LHCN-M2 (cell line): ENCODE measurements around the gene GSE1. TPM values are rescaled to one million over a fixed set of nuclear protein-coding genes. Genes with fewer than 3 reads are reported as not detected.

Experiments used
- DNase-seq: peaks from one replicate; pipeline ENCODE4 v3.0.0-alpha.2; 2012; ENCODE audit warnings: low read depth
- total RNA-seq: library from RNA; depleted of rRNA; stranded (reverse); fragments of >200 nt; gene quantifications from 2 replicates; pipeline ENCODE4 v1.2.3, GENCODE V29; 2014

GSE1 gene
- total RNA-seq, 1 experiment from 2014 or later = 10.9 TPM

DNA sequence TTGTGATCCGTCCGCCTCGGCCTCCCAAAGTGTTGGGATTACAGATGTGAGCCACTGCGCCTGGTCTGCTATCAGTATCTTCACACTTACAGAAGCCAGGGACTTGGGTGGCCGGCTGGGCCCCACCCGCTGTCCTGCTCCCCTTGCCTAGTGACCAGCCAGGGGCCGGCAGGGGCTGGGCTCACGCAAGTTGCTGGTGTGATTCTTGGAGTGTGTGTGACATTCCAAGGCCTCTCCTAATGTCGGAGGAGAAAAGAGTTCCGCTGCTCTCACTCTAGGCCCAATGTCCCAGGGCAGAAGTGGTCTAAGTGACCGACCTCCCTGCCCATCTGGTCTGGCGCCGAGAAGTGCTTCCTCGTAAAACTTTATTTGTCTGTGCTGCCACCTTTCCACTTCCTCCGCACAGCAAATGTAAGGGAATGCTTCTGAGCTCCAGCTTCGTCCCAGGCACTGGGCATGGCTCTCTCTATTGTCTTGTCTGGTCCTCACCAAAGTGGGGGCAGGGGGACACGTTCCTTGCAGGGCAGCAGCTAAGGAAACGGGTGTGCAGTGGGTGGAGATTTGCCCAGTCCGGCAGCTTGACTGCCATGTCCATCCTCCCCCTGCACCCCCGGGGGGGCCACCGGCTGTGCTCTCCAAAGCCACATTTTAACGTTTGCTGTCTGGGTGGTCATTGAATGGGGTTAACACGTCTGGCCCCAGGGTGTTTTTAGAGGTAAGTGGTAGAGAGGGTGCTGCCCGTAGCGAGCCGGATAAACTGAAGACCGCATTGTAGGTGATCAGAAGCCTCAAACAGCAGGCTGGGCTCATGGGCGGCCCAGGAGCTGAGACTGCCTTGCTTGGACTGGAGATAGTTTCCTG is 7.8 kb upstream of the GSE1 start:
- no peak for DNase-seq

DNA sequence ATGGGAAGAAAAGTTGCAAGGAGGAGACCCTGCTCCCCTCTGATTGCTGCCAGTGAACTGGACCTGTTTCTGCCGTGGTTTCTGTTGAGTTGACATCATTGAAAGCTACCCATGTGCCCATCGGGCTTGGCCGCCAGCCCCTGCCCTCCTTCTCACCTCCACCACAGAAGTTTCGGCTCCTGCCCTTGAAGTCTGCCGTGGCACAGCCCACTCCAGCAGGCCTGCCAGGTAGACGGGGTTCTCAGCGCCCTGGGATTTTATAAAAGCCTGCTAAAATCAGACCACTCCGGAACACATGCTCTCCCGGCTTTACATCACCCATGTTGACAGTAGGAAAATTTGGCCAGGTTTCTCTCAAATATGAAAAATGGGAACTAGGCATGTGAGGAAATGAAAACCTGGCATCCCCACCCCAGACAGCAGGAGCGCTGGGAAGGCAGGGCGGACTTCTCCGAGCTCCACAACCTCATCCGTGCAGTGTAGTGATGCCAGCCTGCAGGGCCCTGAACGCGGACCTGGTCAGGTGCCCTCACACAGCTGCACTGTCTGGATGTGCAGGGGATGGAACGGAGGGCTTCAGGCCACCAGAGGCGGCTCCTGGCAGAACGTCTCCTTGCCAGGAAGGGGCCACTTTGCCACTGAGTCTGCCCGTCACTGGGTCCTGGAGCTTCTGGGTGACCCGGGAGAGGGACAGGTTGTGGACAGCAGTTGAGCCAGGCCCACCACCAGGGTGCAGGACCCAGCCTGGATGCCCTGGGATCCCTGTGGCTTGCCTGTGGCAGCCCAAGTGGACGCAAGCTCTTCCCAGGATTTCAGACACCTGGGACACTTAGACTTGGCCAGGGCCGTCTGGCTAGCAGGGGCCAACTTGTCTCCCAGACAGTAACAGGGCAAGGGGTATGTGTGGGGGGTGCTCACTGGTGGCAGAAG is 6.9 kb upstream of the GSE1 start:
- DNase-seq = no peak

DNA sequence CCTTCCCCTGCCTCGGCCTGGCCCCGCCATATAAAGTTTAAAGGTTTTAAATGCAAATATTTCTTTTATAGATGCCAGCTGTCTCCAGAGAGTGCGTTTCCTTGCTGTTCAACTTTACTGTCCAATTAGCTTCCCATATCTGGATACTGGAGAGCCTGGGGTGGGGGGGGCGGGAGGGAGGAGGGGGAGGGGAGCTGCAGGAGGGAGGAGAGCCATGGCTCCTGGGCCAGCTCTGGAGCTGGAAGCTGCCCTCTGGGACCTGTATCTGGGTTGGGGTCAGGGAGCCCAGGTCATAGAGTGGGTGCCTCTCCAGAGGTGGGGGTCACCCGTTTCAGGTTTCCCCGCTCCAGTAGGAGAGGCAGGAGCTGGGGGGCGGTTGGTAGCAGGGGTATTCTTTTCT is 6.2 kb upstream of the GSE1 start:
- DNase-seq = no peak

DNA sequence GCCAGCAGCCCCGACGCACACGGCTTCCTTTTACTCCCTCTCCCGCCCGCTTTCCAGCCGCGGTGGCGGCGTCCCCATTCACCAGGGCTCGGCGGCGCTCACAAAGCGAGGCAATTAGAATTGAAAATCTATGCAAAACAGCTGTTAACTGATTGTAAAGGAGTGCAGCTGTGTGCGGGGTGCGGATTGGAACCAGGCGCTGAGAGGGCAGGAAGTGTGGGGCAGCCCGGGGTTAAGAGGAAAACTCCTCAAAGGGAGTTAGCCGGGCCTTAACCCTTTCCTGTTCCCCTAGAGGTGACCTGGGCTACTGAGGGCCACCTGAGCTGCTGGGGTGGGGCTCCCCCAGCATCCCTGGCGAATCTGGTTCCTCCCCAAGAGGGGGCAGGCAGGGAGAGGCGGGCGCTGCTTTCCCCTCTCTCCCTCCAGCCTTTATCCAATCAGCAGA is 5.8 kb upstream of the GSE1 start:
- no peak for DNase-seq

DNA sequence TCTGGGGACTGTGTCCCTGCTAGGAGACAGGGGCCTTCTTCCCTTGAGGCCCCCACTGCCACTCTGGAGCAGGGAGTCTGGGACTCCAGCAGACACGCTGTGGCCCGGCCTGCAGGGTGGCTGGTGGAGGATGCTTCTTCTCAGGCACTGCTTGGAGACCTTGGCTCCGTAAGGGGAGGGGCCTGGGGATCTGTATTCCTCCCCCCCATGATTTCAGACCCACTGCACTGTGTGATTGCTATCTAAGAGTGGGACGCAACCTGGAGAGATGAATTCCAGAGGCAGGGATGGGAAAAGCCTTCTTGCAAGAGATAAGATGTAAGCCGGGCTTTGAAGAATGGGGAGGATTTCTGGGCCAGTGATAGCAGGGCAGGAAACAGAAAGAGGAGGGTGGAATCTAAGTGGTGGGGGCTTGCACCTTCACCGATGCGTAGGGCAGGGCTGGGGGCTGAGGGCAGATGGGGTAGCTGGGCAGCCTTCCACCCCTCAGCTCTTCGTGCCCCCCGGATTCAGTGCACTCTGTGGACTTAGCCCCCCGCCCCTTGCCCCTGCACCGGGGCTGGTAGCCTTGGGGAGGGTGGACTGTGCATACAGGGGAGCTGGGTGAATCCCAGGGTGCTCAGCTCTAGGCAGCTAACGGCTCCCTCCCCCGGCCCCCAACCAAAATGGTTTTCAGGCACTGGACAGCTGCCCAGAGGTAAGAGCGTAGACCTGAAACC is 5.2 kb upstream of the GSE1 start:
- DNase-seq = no peak

DNA sequence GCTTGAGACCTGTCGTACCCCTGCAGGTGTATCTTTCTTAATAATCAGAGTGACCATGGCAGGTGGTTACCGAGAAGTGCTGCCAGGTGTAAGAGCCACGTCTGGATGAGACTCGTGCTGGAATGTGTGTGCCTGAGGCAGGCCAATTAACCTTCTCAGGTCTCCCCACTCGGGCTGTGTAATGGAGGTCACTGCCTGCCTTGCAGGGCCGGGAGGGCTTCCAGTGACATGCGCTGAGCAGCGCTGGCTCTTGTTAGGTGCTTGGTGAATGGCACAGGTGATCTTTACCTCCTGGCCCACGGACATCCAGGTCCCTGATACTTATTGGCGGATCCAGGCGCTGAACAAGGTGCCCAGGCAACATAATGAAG is 4.6 kb upstream of the GSE1 start:
- no peak for DNase-seq

DNA sequence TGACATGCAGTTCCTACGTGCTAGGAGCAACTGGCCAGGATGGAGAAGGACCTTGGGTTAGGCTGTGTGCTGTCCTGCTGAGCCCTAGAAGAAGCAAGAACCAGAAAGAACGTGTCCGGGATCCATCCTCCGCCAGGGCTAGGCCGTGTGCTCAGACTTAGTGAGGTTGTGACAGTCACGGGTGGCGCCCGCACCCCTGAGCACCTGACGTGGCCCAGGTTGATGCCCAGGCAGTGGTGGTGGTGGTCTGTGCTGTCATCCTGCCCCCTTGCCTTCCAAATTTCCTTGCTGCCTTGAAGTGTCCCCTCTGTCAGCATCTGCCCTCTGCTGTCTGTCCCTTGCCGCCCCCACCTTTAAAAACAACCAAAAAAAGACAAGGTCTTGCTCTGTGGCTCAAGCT is 4.2 kb upstream of the GSE1 start:
- no peak for DNase-seq

DNA sequence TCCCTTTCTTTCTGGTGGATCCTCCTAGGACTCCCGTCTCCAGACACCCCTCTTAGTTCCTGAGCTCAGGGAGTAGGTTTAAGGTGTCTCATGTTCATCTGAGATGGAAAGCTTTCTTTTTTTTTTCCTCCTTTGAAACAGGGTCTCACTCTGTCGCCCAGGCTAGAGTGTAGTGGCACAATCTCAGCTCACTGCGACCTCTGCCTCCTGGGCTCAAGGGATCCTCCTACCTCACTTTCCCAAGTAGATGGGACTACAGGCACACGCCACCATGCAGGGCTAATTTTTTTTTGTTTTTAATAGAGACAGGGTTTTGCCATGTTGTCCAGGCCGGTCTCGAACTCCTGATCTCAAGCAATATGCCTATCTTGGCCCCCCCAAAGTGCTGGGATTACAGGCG is 3.6 kb upstream of the GSE1 start:
- no peak for DNase-seq

DNA sequence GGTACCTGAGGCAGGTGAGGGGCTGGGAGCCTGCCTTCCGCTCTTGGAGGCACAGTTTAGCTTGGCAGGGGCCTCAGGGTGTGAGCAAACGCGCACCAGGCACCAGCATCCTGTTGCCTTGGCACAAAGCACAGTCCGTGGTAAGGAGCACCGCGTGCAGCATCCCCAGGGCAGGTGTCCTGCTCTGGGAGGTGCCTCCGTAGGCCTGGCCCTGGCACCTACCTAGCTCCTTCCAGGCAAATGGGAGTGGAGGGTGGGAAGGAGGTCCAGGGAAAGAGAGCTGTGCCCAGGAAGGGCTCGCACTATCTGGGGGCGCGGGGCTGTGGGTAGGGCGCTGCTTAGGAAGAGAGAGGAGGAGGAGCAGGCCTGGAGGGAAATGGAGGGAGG is 3.1 kb upstream of the GSE1 start:
- DNase-seq = no peak

DNA sequence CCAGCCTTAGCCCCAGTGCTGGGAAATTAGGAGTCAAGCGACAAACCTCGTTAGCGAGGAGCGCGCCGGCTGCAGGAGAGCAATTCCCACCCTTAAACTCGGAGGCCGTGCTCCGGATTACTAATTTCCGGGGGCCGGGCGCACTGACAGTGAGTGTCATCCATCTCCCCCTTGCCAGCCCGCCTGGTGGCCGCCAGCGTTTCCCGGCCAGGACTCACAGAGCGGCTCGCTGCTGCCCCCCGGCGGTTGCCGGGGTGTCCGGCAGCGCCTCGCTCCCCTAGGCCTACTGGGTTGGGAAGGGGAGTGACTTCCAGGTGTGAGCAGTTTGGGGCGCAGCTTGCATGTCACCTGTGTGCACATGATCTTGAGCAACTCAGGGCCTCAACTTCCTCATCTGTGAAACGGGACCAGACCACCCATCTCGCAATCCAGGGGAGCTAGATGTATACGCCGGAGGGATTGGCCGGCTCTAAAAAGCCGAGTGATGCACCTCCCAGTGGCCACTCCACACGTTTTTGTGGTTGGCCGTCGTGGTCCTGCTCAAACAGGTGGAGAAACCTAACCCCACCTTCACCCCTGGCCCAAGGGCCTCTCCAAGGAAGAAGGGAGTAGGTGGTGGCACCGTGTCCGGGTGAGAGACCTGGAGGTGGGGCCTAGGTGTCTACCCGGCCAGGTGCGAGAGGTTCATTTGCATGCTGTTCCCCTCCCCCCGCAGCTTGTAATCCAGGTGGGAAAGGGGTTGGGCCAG is 2.5 kb upstream of the GSE1 start:
- DNase-seq = peak; percentile 76

DNA sequence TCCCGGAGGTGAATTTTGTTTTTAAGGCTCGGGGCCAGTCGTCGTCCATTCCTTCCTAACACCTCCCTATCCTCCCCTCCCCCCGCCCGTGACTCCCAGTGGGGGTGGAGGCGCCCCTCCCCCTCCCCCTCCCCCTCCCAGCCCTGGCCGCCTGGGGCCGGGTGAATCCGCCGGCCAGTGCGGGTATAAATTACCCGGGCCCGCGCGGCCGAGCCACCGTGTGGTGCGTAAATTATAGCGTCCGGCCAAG is 2.0 kb upstream of the GSE1 start:
- peak; percentile 25 for DNase-seq

DNA sequence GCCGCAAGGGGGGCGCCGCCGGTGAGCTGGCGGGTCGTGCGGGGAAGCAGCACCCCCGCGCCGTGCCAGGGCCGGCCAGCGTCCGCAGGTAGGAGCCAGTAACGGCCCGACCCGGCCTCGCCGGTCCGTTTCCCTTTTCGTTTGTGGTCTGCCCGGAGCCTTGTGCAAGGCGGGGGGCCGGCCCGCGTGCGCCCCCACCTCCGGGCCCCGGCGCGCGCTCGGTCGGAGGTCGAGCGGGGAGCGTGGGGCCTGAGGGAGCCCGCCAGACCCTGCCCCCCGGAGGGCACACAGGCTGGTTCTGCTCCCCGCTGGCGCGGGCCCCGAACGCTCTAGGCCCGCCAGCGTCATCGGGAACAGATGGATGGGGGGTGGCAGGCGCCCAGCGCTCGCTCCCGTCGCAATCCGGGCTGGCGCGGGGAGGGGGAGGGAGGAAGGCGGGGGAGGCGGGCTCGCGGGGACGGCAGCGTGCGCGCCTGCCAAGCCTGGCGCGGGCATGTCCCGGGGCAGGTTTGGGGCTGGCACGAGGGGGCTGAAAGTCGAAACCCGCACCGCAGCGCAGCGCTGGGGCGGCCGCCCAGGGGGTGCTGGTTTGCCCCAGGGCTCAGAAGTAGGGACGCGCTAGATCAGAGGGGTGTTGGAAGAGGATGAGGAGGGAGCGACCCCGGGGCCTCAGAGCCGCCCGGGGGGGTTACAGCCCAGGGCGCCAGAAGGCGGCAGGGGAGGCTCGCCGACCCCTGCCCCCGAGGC is 1.5 kb upstream of the GSE1 start:
- peak; percentile 83 for DNase-seq

DNA sequence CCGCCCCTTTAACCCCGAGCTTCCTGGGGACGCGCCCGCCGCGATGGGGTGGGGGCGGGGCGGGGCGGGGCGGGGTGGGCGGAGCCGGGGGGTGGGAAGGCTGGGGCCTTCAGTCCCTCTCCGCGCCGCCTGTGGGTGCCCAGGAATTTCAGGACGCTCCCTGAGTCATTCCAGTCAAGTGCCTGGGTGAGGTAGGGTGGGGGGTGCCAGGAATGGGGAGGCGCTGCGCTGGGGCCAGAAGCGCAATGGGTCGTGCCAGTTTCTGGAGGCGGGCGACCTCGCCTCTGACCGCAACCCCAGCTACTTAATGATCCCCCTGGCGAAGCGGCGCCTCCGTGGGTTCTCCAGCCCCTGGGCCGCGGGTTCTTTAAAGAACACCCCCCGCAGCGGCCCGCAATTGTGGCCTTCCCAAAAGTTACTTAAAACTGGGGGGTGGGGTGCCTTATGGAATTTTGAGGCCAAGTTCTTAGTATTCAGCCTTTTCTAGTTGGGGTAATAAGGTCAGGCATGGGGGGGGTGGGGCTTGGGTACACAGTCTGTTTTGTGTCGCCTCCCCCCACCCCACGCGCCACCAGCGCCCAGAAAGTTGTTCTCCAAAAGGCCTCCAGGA is 826 bp upstream of the GSE1 start:
- peak; percentile 90 for DNase-seq

DNA sequence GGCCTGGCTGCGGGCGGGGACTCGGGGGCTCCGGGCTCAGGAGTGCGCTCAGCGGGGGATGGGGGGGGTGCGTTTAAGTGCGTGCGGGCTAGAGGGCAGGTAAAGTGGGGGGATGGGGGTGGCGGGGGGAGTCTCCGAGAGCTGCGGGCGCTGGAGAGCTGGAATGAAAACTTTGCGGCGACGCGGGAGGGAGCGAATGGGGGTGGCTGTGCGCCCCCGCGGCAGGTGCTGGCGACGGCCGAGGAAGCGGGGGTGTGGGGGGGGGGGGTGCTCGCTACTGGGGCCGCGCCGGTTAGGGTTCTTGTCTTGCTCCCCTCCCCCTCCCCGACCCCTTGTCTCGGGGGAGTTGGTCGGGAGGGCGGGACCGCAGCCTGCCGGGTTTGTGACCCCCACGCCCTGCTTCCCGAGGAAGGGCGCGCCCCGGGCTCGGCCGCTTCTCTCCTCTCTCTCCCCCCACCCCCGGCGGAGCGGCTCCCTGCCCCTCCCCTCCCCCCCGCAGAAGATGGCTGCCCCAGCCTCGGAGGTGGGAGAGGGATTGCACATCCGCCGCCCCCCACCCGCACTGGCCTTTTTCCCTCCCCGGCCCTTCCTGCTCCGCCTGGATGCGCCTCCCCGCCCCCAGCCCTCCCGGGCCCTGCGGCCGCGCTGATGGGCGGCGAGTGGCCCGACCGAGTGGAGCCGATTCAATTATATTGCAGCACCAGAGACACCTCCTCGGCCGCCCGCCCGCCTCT is 649 bp downstream of the GSE1 start:
- no peak for DNase-seq

DNA sequence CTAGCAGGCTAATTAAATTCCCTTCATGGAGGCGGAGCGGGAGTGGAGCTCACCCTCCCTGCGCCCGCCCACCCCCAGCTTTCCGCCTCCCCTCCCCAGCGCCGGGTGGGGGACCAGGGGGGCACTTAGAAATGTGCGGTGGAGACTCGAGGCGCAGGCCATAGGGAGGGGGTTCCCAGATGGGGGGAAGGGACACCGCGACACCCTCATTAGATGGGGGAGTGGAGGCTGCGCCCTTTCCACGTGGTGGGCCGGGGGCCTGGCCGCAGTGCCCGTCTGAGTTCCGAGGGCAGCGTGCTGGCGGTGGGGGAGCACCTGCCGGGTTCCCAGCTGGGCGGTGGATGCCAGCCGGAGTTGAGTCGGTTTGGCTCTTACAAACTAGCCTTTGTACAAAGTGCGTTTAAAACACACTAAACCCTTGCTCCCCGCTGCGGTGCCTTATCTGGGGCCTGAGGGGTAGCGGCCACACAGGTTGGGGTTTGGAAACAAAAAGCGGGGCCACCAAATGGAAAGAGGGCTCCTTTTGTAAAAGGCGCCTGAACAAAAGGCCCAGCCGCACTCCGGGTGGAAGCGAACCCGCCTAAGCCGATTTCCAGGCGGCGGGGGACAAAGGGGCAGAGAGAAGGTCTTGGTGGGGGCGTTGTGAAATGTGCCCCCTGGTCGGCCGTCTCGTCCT is 1.4 kb downstream of the GSE1 start:
- no peak for DNase-seq

DNA sequence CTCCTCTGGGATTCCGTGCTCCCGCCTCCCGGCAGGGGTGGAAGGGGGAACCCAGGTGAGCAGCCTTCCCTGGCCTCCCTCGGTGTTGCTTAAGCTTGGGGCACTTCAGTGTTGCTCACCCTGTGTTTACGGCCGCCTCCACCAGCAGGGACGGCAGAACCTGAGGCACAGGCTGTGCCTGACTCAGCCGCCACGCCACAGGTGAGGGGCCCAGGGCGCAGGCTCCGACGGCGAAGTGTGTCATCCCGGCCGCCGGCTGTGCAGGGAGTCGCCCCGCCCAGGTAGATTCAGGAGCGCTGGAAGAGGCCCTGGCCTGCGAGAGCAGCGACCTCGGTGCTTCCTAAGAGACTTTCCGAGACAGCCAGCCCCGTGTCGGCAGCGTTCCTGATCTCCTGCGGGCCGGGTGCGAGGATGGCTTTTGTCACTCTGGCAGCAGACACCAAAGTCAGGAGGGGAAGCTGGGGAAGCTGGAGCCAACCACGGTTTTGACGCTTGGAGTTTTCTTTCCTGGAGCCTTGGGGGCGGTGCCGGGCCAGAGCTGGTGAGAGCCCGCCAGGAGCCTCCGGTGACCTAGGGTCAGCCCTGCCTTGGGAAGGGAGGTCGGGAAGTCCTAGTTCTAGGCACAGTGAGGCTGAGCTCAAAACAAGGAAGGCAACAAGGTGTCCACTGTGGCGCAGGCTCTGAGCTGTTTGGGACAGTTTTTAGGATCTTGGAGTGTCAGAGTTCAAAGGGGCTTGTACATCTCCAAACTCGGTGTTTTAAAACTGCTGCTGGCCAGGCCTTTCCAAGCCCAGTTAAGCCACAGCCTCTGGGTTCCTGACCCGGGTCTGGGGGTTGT is 2.1 kb downstream of the GSE1 start:
- no peak for DNase-seq

DNA sequence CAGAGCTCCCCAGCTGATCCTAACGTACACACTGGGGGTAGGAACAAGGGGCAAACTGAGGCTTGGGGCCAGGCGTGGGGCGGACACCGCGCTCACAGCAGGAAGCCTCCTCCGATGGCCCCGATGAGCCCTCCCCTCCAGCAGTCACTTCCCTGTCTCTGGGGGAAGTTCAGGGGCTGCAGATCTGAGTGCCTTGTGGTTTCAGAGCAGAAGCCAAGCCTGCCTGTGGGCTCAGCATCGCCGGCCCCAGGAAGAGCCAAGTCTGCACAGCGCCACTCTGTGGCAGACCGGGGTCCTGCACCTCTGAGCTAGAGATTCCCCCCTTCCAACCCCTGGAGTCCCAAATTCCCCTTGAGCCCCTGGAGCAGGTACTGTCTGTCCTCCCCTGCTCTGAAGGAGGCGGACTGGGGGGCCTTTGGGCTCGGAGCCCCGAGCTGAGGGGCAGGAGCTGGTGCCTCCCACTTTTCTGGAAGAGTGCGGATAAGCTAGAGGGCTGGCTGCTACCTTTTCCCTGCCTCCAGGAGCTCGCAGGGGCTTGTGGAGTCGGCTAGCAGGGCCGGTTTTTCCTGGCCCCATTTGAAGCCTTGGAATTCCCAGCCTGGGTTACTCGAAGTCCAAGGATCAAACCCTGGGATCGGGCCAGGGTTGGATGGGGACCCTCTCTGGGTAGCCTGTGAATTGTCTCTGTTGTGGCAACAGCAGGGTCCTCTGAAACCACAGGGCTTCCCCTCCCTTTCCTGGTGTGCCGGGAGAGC is 2.9 kb downstream of the GSE1 start:
- DNase-seq = peak; percentile 52
